GM23248 (cell line): Measurements from ENCODE around the gene TBX2. TPM values are rescaled to one million over a fixed set of nuclear protein-coding genes. Genes with fewer than 3 reads are reported as not detected.

Source experiments
- DNase-seq: peaks from one replicate; pipeline ENCODE4 v3.0.0-alpha.2; 2015
- H2AFZ ChIP-seq: fragments of 200-600 bp; sonication (generic); 2 replicates; pipeline ENCODE4 v1.6.1; 2016; ENCODE audit warnings: antibody characterized with exemption
- H3F3A ChIP-seq: fragments of 200-600 bp; sonication (generic); 2 replicates; pipeline ENCODE4 v1.6.1; 2016; ENCODE audit warnings: mild to moderate bottlenecking, antibody characterized with exemption, mixed run types; ENCODE audit not compliant: insufficient read depth
- H3K27ac ChIP-seq: fragments of 200-600 bp; sonication (generic); 2 replicates; pipeline ENCODE4 v1.5.1; 2016; ENCODE audit warnings: mild to moderate bottlenecking
- H3K27me3 ChIP-seq: fragments of 200-600 bp; sonication (generic); replicated peaks from 2 replicates; pipeline ENCODE4 v1.6.1; 2016; ENCODE audit warnings: mild to moderate bottlenecking; ENCODE audit not compliant: insufficient read depth
- H3K36me3 ChIP-seq: fragments of 200-600 bp; sonication (generic); 2 replicates; pipeline ENCODE4 v1.6.1; 2016; ENCODE audit warnings: low read depth, mild to moderate bottlenecking
- H3K4me1 ChIP-seq: fragments of 200-600 bp; sonication (generic); 2 replicates; pipeline ENCODE4 v1.6.1; 2016; ENCODE audit warnings: mild to moderate bottlenecking; ENCODE audit not compliant: insufficient read depth
- H3K4me2 ChIP-seq: fragments of 200-600 bp; sonication (generic); one replicate; pipeline ENCODE4 v1.6.1; 2016; ENCODE audit warnings: mild to moderate bottlenecking; ENCODE audit not compliant: unreplicated experiment
- H3K4me3 ChIP-seq: fragments of 200-600 bp; sonication (generic); 2 replicates; pipeline ENCODE4 v1.5.1; 2016; ENCODE audit warnings: mild to moderate bottlenecking
- H3K79me2 ChIP-seq: fragments of 200-600 bp; sonication (generic); 2 replicates; pipeline ENCODE4 v1.6.1; 2016; ENCODE audit warnings: mild to moderate bottlenecking; ENCODE audit not compliant: insufficient read depth
- H3K9ac ChIP-seq: fragments of 200-600 bp; sonication (generic); 2 replicates; pipeline ENCODE4 v1.6.1; 2016; ENCODE audit warnings: mild to moderate bottlenecking
- H3K9me2 ChIP-seq: fragments of 200-600 bp; sonication (generic); 2 replicates; pipeline ENCODE4 v1.6.1; 2016; ENCODE audit warnings: mixed run types, mild to moderate bottlenecking, moderate library complexity; ENCODE audit not compliant: insufficient read depth
- H3K9me3 ChIP-seq: fragments of 200-600 bp; sonication (generic); one replicate; pipeline ENCODE4 v1.6.1; 2017; ENCODE audit warnings: low read depth
- H4K20me1 ChIP-seq: fragments of 200-600 bp; sonication (generic); 2 replicates; pipeline ENCODE4 v1.6.0; 2016; ENCODE audit not compliant: insufficient read depth
- EZH2 ChIP-seq: fragments of 200-600 bp; sonication (generic); IDR thresholded peaks from 2 replicates; pipeline ENCODE4 v1.6.1; 2018; ENCODE audit warnings: antibody characterized with exemption, mild to moderate bottlenecking; ENCODE audit not compliant: insufficient read depth, poor library complexity, severe bottlenecking
- EZH2phosphoT487 ChIP-seq: fragments of 200-600 bp; sonication (generic); IDR thresholded peaks from 2 replicates; pipeline ENCODE4 v1.6.1; 2018; ENCODE audit warnings: antibody characterized with exemption, moderate library complexity, mild to moderate bottlenecking, low read depth; ENCODE audit not compliant: insufficient read depth
- WGBS, 2 experiments: methylation state at CpG; one replicate each; pipeline ENCODE4 v1.1.6; 2015 to 2017; ENCODE audit warnings: low lambda C conversion rate in 2 of 2, low coverage in 1 of 2; ENCODE audit errors: missing lambda C conversion rate in 2 of 2; 5-methylcytosine and 5-hydroxymethylcytosine counted together
- in situ Hi-C: fragments of 300-500 bp; cut with MboI; formaldehyde crosslinking; loops from 2 replicates; pipeline ENCODE4 v1.15.0; 2020
- polyA plus RNA-seq: library from polyadenylated mRNA; unstranded; fragments of >200 nt; fragmentation: Nextera tagmentation; extraction: Ambion mirVana; gene quantifications from 2 replicates; pipeline ENCODE4 v1.2.1, GENCODE V29; 2016
- total RNA-seq: library from RNA; depleted of rRNA; stranded (reverse); fragments of >200 nt; shearing (Covaris generic); gene quantifications from 2 replicates; pipeline ENCODE4 v1.2.3, GENCODE V29; 2014

TBX2 gene
- total and polyA plus RNA-seq, 2 experiments from 2014 or later: 1.7 to 11.1 TPM

- Histone ChIP-seq H3K4me3 (no peak overlapping the region), H3K36me3 (no peaks in the 10 kb centered on the region), H3K27me3 (no peaks in the 10 kb centered on the region), H3K4me1 (no peaks in the 10 kb centered on the region), H3K9me2 (no peaks in the 10 kb centered on the region), H3K4me2 (no peak overlapping the region), H3K9me3 (no peaks in the 10 kb centered on the region), H4K20me1 (no peaks in the 10 kb centered on the region), H3K9ac (no peak overlapping the region), H3K27ac (no peak overlapping the region), H3F3A (no peaks in the 10 kb centered on the region), H3K79me2 (no peaks in the 10 kb centered on the region), H2AFZ (no peak overlapping the region)
- TF ChIP-seq EZH2 (no peak), EZH2phosphoT487 (no peak)
- no peak for DNase-seq
- in situ Hi-C loops: loop anchor here (10.0 to 25.0 kb wide), 2 partner anchors 378 to 680 kb away; no protein-coding TSS in a partner anchor
- WGBS, 2 experiments: 98 to 100% methylated on average over 3 of the region's 3 CpGs
These were observed 7.0 kb upstream of the TBX2 start for GRCh38 chr17:61392679-61393078.

- Histone ChIP-seq H3K4me1 (no peaks in the 10 kb centered on the region), H3K27ac (no peak overlapping the region), H3K9ac (no peak overlapping the region), H4K20me1 (no peaks in the 10 kb centered on the region), H3K79me2 (peaks cover 8% of the 10 kb centered on the region), H3K9me3 (no peaks in the 10 kb centered on the region), H3F3A (no peaks in the 10 kb centered on the region), H3K27me3 (no peaks in the 10 kb centered on the region), H3K36me3 (no peaks in the 10 kb centered on the region), H2AFZ (no peak overlapping the region), H3K4me3 (no peak overlapping the region), H3K9me2 (no peaks in the 10 kb centered on the region), H3K4me2 (no peak overlapping the region)
- no peak for TF ChIP-seq EZH2
- no peak for TF ChIP-seq EZH2phosphoT487
- in situ Hi-C loops: loop anchor here (10.0 to 25.0 kb wide), 2 partner anchors 379 to 681 kb away; no protein-coding TSS in a partner anchor
- 96 to 97% methylated on average over 3 of the region's 3 CpGs for WGBS, 2 experiments
- peak; percentile 38 for DNase-seq
These were observed 6.1 kb upstream of the TBX2 start for GRCh38 chr17:61393550-61393903.

GRCh38 chr17:61393904-61394629, 5.6 kb upstream of the TBX2 start:
- no peaks in the 10 kb centered on the region for H3F3A ChIP-seq
- H3K4me3 ChIP-seq: no peak overlapping the region
- H3K36me3 ChIP-seq: no peaks in the 10 kb centered on the region
- H3K27ac ChIP-seq: no peak overlapping the region
- no peak for TF ChIP-seq EZH2
- no peaks in the 10 kb centered on the region for H4K20me1 ChIP-seq
- in situ Hi-C loops: loop anchor here (10.0 to 25.0 kb wide), 2 partner anchors 379 to 682 kb away; no protein-coding TSS in a partner anchor
- H3K27me3 ChIP-seq: no peaks in the 10 kb centered on the region
- no peaks in the 10 kb centered on the region for H3K9me2 ChIP-seq
- H3K4me1 ChIP-seq: no peaks in the 10 kb centered on the region
- H3K9me3 ChIP-seq: no peaks in the 10 kb centered on the region
- no peak overlapping the region for H3K4me2 ChIP-seq
- DNase-seq: peak; percentile 50
- WGBS, 2 experiments: 75 to 78% methylated on average over 6 to 7 of the region's 7 CpGs
- H3K9ac ChIP-seq: no peak overlapping the region
- H3K79me2 ChIP-seq: peaks cover 13% of the 10 kb centered on the region
- no peak overlapping the region for H2AFZ ChIP-seq

DNA sequence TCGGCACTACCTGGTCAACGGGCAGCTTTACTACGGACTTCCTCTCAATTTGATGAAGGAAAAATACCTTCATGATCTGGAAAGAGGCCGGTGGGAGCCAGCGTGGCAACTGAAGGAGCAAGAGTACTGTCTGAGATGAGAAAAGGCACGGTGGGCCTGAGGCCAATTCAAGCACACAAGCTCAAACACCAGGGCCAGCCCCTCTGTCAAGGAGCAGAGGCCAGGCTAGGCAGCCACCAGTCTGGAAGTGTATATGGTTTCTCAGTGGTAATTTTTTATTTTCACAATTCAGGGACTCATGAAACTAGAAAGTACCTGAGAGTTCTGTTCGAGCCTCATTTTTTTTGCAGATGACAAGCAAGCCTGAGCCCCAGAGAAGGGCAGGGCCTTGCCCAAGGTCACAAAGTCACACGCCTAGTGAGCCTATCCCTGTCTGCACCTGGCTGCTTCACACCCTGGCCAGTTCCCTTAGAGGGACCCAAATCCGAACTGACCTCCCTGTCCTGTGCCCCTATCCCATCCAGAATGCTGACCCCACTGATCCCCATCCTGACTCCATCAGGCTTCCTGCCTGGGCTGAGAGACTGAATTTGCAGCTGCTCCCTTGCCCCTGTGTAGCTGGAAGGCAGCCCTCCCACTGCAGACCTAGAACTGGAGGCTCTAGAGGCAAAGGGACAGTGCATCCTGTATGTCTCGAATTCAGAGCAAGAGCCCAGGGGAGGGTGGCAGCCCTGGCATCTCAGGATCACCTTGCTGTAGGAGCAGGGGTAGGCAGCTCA, 4.8 kb upstream of the TBX2 start:
- no peaks in the 10 kb centered on the region for H3K36me3 ChIP-seq
- H3K9me2 ChIP-seq: no peaks in the 10 kb centered on the region
- no peak for DNase-seq
- no peak overlapping the region for H2AFZ ChIP-seq
- peaks cover 16% of the 10 kb centered on the region for H3K79me2 ChIP-seq
- H3K27me3 ChIP-seq: no peaks in the 10 kb centered on the region
- no peaks in the 10 kb centered on the region for H3K4me1 ChIP-seq
- no peaks in the 10 kb centered on the region for H4K20me1 ChIP-seq
- TF ChIP-seq EZH2 (no peak), EZH2phosphoT487 (no peak)
- H3K4me3 ChIP-seq: no peak overlapping the region
- in situ Hi-C loops: loop anchor here (10.0 to 25.0 kb wide), 2 partner anchors 380 to 683 kb away; no protein-coding TSS in a partner anchor
- no peak overlapping the region for H3K9ac ChIP-seq
- no peak overlapping the region for H3K4me2 ChIP-seq
- no peak overlapping the region for H3K27ac ChIP-seq
- H3F3A ChIP-seq: no peaks in the 10 kb centered on the region
- no peaks in the 10 kb centered on the region for H3K9me3 ChIP-seq
- 91 to 96% methylated on average over 10 of the region's 10 CpGs for WGBS, 2 experiments
